ENCODE measurements around the gene RUBCN.
"Not testable (repeated sequence)": the region's sequence is repeated elsewhere in the genome, so short reads cannot be mapped to it uniquely, and the experiment has no call there.

The RUBCN gene

GRCh38 chr3:197647649-197648048 is 89.1 kb downstream of the RUBCN start:
- H3K9ac ChIP-seq (ENCODE audit: low read length); H3K4me1 ChIP-seq (ENCODE audit: control insufficient read depth, insufficient read depth, low read length); H3K9me3 ChIP-seq (ENCODE audit: control insufficient read depth, low read length); H3K36me3 ChIP-seq (ENCODE audit: control insufficient read depth, insufficient read depth, low read length); H3K4me3 ChIP-seq (ENCODE audit: low read length); H3K27me3 ChIP-seq (ENCODE audit: control insufficient read depth, insufficient read depth, low read length): not testable (repeated sequence)

- not testable (repeated sequence) for H3K27me3 ChIP-seq (ENCODE audit: control insufficient read depth, insufficient read depth, low read length); H3K4me1 ChIP-seq (ENCODE audit: control insufficient read depth, insufficient read depth, low read length); H3K4me3 ChIP-seq (ENCODE audit: low read length); H3K9me3 ChIP-seq (ENCODE audit: control insufficient read depth, low read length); H3K36me3 ChIP-seq (ENCODE audit: control insufficient read depth, insufficient read depth, low read length); H3K9ac ChIP-seq (ENCODE audit: low read length)
Measured at GRCh38 chr3:197647191-197647590, 89.5 kb downstream of the RUBCN start.

GRCh38 chr3:197646294-197646693 is 90.4 kb downstream of the RUBCN start:
- H3K27me3 ChIP-seq (ENCODE audit: control insufficient read depth, insufficient read depth, low read length); H3K36me3 ChIP-seq (ENCODE audit: control insufficient read depth, insufficient read depth, low read length); H3K4me3 ChIP-seq (ENCODE audit: low read length): not testable (repeated sequence)

GRCh38 chr3:197637556-197637955 is 99.1 kb downstream of the RUBCN start:
- H3K9me3 ChIP-seq (ENCODE audit: control insufficient read depth, low read length); H3K4me1 ChIP-seq (ENCODE audit: control insufficient read depth, insufficient read depth, low read length); H3K4me3 ChIP-seq (ENCODE audit: low read length); H3K9ac ChIP-seq (ENCODE audit: low read length); H3K27me3 ChIP-seq (ENCODE audit: control insufficient read depth, insufficient read depth, low read length); H3K36me3 ChIP-seq (ENCODE audit: control insufficient read depth, insufficient read depth, low read length): not testable (repeated sequence)

More at GRCh38 chr3:197646294-197646693, 90.4 kb downstream of the RUBCN start:
- not testable (repeated sequence) for H3K9me3 ChIP-seq (ENCODE audit: control insufficient read depth, low read length); H3K4me1 ChIP-seq (ENCODE audit: control insufficient read depth, insufficient read depth, low read length); H3K9ac ChIP-seq (ENCODE audit: low read length)

- not testable (repeated sequence) for H3K27me3 ChIP-seq (ENCODE audit: control insufficient read depth, insufficient read depth, low read length); H3K4me3 ChIP-seq (ENCODE audit: low read length); H3K9me3 ChIP-seq (ENCODE audit: control insufficient read depth, low read length); H3K4me1 ChIP-seq (ENCODE audit: control insufficient read depth, insufficient read depth, low read length); H3K36me3 ChIP-seq (ENCODE audit: control insufficient read depth, insufficient read depth, low read length); H3K9ac ChIP-seq (ENCODE audit: low read length)
Measured at GRCh38 chr3:197631989-197632388, 104.7 kb downstream of the RUBCN start.

GRCh38 chr3:197630766-197631165 is 105.9 kb downstream of the RUBCN start:
- H3K27me3 ChIP-seq (ENCODE audit: control insufficient read depth, insufficient read depth, low read length); H3K4me1 ChIP-seq (ENCODE audit: control insufficient read depth, insufficient read depth, low read length); H3K36me3 ChIP-seq (ENCODE audit: control insufficient read depth, insufficient read depth, low read length); H3K9ac ChIP-seq (ENCODE audit: low read length); H3K4me3 ChIP-seq (ENCODE audit: low read length); H3K9me3 ChIP-seq (ENCODE audit: control insufficient read depth, low read length): not testable (repeated sequence)

- H3K36me3 ChIP-seq (ENCODE audit: control insufficient read depth, insufficient read depth, low read length); H3K4me1 ChIP-seq (ENCODE audit: control insufficient read depth, insufficient read depth, low read length); H3K9ac ChIP-seq (ENCODE audit: low read length); H3K4me3 ChIP-seq (ENCODE audit: low read length); H3K9me3 ChIP-seq (ENCODE audit: control insufficient read depth, low read length); H3K27me3 ChIP-seq (ENCODE audit: control insufficient read depth, insufficient read depth, low read length): not testable (repeated sequence)
Measured at GRCh38 chr3:197629286-197629685, 107.4 kb downstream of the RUBCN start.

- not testable (repeated sequence) for H3K27me3 ChIP-seq (ENCODE audit: control insufficient read depth, insufficient read depth, low read length); H3K9me3 ChIP-seq (ENCODE audit: control insufficient read depth, low read length); H3K4me1 ChIP-seq (ENCODE audit: control insufficient read depth, insufficient read depth, low read length); H3K4me3 ChIP-seq (ENCODE audit: low read length); H3K36me3 ChIP-seq (ENCODE audit: control insufficient read depth, insufficient read depth, low read length)
- H3K9ac ChIP-seq (ENCODE audit: low read length) = peak overlapping the region; percentile 88
Measured at GRCh38 chr3:197627772-197628523, 108.8 kb downstream of the RUBCN start.

GRCh38 chr3:197627158-197627771 is 109.4 kb downstream of the RUBCN start:
- not testable (repeated sequence) for H3K36me3 ChIP-seq (ENCODE audit: control insufficient read depth, insufficient read depth, low read length); H3K4me3 ChIP-seq (ENCODE audit: low read length)
- H3K9ac ChIP-seq (ENCODE audit: low read length) = peak overlapping the region; percentile 88

GRCh38 chr3:197626404-197627157 is 110.1 kb downstream of the RUBCN start:
- not testable (repeated sequence) for H3K4me1 ChIP-seq (ENCODE audit: control insufficient read depth, insufficient read depth, low read length); H3K27me3 ChIP-seq (ENCODE audit: control insufficient read depth, insufficient read depth, low read length); H3K9me3 ChIP-seq (ENCODE audit: control insufficient read depth, low read length); H3K9ac ChIP-seq (ENCODE audit: low read length); H3K36me3 ChIP-seq (ENCODE audit: control insufficient read depth, insufficient read depth, low read length); H3K4me3 ChIP-seq (ENCODE audit: low read length)

More at GRCh38 chr3:197627158-197627771, 109.4 kb downstream of the RUBCN start:
- H3K27me3 ChIP-seq (ENCODE audit: control insufficient read depth, insufficient read depth, low read length); H3K4me1 ChIP-seq (ENCODE audit: control insufficient read depth, insufficient read depth, low read length); H3K9me3 ChIP-seq (ENCODE audit: control insufficient read depth, low read length): not testable (repeated sequence)

- not testable (repeated sequence) for H3K27me3 ChIP-seq (ENCODE audit: control insufficient read depth, insufficient read depth, low read length); H3K9me3 ChIP-seq (ENCODE audit: control insufficient read depth, low read length); H3K9ac ChIP-seq (ENCODE audit: low read length); H3K36me3 ChIP-seq (ENCODE audit: control insufficient read depth, insufficient read depth, low read length); H3K4me1 ChIP-seq (ENCODE audit: control insufficient read depth, insufficient read depth, low read length); H3K4me3 ChIP-seq (ENCODE audit: low read length)
Measured at GRCh38 chr3:197621478-197621877, 115.2 kb downstream of the RUBCN start.
